Measurements from ENCODE around the gene CROCC2. TPM values are rescaled to one million over a fixed set of nuclear protein-coding genes. Genes with fewer than 3 reads are reported as not detected.

The CROCC2 gene
- total RNA-seq, 1 experiment from 2014 or later = not detected

DNA sequence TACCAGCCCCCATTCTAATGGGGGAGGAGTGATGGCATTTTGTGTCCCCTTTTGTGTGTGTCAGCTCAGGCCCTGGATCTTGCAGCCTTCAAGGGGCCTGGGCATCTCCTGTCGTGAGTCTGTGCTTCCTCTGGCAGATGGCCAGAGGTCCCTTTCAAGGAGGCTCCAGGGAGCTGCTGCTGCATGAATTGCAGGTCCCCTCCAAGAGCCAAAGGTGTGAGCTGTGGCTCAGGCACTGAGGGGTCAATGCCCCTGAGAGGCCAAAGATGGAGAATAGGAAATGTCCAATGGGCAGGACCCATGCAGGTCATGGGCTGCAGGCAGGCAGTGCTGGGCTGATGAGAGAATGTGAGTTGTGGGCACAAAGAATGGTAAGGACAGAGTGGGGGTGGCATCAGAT lies 20.6 kb upstream of the CROCC2 start:
- ChIA-PET RAD21 (ENCODE audit: low non-redundant PET in 1 of 2, low total read pairs in 2 of 2, uncharacterized antibody in 2 of 2, unreplicated experiment in 2 of 2) (no interaction called here), POLR2A (no interaction called here), CTCF (no interaction called here)
- H3K9me3 ChIP-seq (ENCODE audit: control insufficient read depth in 1 of 2, insufficient read depth in 1 of 2, low read depth in 1 of 2, low read length in 2 of 2) = no peaks in the 10 kb centered on the region
- no peak overlapping the region for H3K4me3 ChIP-seq (replicated peaks in 1 of 2; ENCODE audit: low read depth in 1 of 2, low read length in 2 of 2)
- H3K27me3 ChIP-seq (ENCODE audit: insufficient read depth, low read length) = no peaks in the 10 kb centered on the region
- intact Hi-C loops (cut with micrococcal nuclease) = no loop called here
- H3K36me3 ChIP-seq (ENCODE audit: control insufficient read depth in 1 of 2, insufficient read depth in 2 of 2, low read length in 2 of 2) = no peaks in the 10 kb centered on the region
- no peak for ATAC-seq
- H3K9me2 ChIP-seq (ENCODE audit: insufficient read depth) = no peaks in the 10 kb centered on the region
- H2AFZ ChIP-seq (ENCODE audit: low read depth, low read length, poor library complexity, severe bottlenecking) = no peak overlapping the region
- no TSS peak for BruUV-seq (replicated peaks)
- H3K4me2 ChIP-seq (ENCODE audit: low read length) = no peak overlapping the region
- peaks cover 0 to 10% of the 10 kb centered on the region in 2 experiments; a peak in 1 of 4 replicates for H3K4me1 ChIP-seq (ENCODE audit: control insufficient read depth in 1 of 2, insufficient read depth in 2 of 2, low read length in 2 of 2)
- TF ChIP-seq ZNF274 (IDR thresholded peaks at IDR 0.05; ENCODE audit: low read depth, low read length) (no peak), SP1 (IDR thresholded peaks at IDR 0.05; ENCODE audit: low read depth) (no peak)
- TF ChIP-seq, protein P1, sequence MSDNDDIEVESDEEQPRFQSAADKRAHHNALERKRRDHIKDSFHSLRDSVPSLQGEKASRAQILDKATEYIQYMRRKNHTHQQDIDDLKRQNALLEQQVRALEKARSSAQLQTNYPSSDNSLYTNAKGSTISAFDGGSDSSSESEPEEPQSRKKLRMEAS (IDR thresholded peaks at IDR 0.05) = no peak
- TF ChIP-seq, protein P2, sequence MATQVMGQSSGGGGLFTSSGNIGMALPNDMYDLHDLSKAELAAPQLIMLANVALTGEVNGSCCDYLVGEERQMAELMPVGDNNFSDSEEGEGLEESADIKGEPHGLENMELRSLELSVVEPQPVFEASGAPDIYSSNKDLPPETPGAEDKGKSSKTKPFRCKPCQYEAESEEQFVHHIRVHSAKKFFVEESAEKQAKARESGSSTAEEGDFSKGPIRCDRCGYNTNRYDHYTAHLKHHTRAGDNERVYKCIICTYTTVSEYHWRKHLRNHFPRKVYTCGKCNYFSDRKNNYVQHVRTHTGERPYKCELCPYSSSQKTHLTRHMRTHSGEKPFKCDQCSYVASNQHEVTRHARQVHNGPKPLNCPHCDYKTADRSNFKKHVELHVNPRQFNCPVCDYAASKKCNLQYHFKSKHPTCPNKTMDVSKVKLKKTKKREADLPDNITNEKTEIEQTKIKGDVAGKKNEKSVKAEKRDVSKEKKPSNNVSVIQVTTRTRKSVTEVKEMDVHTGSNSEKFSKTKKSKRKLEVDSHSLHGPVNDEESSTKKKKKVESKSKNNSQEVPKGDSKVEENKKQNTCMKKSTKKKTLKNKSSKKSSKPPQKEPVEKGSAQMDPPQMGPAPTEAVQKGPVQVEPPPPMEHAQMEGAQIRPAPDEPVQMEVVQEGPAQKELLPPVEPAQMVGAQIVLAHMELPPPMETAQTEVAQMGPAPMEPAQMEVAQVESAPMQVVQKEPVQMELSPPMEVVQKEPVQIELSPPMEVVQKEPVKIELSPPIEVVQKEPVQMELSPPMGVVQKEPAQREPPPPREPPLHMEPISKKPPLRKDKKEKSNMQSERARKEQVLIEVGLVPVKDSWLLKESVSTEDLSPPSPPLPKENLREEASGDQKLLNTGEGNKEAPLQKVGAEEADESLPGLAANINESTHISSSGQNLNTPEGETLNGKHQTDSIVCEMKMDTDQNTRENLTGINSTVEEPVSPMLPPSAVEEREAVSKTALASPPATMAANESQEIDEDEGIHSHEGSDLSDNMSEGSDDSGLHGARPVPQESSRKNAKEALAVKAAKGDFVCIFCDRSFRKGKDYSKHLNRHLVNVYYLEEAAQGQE (IDR thresholded peaks at IDR 0.05; ENCODE audit: low read depth) = no peak
- TF ChIP-seq, protein P3, sequence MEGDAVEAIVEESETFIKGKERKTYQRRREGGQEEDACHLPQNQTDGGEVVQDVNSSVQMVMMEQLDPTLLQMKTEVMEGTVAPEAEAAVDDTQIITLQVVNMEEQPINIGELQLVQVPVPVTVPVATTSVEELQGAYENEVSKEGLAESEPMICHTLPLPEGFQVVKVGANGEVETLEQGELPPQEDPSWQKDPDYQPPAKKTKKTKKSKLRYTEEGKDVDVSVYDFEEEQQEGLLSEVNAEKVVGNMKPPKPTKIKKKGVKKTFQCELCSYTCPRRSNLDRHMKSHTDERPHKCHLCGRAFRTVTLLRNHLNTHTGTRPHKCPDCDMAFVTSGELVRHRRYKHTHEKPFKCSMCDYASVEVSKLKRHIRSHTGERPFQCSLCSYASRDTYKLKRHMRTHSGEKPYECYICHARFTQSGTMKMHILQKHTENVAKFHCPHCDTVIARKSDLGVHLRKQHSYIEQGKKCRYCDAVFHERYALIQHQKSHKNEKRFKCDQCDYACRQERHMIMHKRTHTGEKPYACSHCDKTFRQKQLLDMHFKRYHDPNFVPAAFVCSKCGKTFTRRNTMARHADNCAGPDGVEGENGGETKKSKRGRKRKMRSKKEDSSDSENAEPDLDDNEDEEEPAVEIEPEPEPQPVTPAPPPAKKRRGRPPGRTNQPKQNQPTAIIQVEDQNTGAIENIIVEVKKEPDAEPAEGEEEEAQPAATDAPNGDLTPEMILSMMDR (IDR thresholded peaks at IDR 0.05 in 2 of 3, conservative IDR thresholded peaks at IDR 0.05 in 1 of 3; ENCODE audit: borderline replicate concordance in 1 of 3, insufficient read depth in 1 of 3, low read depth in 2 of 3, low read length in 2 of 3) = no peak
- no peak for DNase-seq (ENCODE audit: low read depth, low spot score)
- H3K79me2 ChIP-seq (ENCODE audit: insufficient read depth, low read length) = no peaks in the 10 kb centered on the region
- H3K9ac ChIP-seq (ENCODE audit: low read length) = no peak overlapping the region
- no peak overlapping the region for H3K27ac ChIP-seq (ENCODE audit: low read depth, low read length)
- H4K20me1 ChIP-seq (ENCODE audit: insufficient read depth) = no peaks in the 10 kb centered on the region
